Left hindlimb (tissue), 1 donor: ENCODE results near the gene SNX4.
"Not testable (repeated sequence)": the region's sequence is repeated elsewhere in the genome, so short reads cannot be mapped to it uniquely, and the experiment has no call there.

Experiments used
- DNase-seq: peaks from one replicate; pipeline ENCODE4 v3.0.0-alpha.2; 2018

Gene SNX4

GRCh38 chr3:125461896-125462295 is 58.1 kb downstream of the SNX4 start:
- no peak for DNase-seq

DNA sequence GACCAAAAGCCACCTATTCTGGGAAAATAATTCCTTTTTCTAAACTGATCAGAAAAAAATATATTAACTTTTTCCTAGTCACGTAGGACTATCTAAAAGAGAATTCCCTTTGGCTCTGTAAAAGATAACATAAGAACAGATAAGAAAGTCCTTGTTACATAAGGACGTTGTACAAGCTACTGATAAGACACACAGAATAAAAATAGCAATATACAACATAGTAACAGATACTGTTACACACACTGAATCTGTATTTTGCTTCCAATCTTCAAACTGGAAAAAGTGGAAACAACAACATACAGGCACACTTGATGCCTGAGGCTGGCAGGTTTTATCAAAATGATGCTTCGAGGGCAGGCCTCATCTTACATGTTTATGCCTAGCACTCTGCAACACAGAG is 59.8 kb downstream of the SNX4 start:
- DNase-seq: no peak

GRCh38 chr3:125443923-125444322 is 76.1 kb downstream of the SNX4 start:
- DNase-seq: no peak

DNA sequence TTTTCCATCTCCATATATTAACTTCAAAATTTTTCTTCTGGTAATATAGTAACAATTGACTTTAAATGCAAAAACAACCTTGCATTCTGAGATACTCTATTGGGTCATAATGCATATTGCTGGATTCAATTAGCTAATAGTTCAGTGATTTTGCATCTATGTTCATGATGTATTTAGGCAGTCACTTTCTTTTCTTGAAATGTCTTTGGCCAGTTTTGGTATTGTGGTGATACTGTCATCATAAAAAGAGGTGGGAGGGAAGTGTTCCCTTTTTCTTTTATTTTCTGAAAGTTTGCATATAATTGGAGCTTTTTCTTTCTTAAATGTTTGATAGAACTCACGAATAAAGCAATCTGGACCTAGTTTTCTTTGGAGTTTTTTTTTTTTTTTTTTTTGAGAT is 77.5 kb downstream of the SNX4 start:
- DNase-seq: no peak

DNA sequence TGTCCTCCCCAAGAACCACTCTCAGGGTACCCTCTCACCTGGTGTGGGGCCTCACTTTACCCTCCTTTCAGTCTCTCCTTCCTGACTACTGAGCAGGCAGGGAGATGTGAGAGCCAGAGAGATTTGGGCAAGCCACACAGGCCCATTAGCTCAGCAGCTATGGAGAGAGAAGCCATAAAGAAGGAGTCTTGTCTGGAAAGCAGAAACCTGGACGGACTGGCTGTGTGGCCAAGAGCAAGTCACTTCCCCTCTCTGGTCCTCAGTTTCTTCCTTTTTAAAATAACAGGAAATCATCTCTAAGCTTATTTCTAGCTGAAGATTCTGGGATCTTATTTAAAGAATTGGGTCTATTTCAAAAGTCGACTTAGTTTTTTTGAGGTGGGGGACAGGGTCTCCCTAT is 79.0 kb downstream of the SNX4 start:
- no peak for DNase-seq

GRCh38 chr3:125440559-125440955 is 79.4 kb downstream of the SNX4 start:
- DNase-seq: no peak

GRCh38 chr3:125437631-125438435 is 82.2 kb downstream of the SNX4 start:
- DNase-seq: peak; percentile 39

DNA sequence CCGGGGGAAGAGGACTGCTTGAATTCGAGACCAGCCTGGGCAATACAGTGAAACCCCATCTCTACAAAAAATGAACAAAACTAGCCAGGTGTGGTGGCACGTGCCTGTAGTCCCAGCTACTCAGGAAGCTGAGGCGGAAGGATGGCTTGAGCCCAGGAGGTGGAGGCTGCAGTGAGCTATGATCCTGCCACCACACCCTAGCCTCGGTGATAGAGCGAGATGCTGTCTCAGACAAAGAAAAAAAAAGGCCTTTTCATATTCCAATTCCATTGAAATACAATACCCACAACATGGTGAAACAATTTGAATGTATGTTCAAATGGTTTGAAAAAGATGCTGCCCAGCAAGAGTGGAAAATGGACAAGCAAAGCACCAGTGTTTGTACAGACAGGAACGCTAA is 83.1 kb downstream of the SNX4 start:
- DNase-seq: no peak

GRCh38 chr3:125435231-125435630 is 84.8 kb downstream of the SNX4 start:
- DNase-seq: no peak

GRCh38 chr3:125434582-125435011 is 85.4 kb downstream of the SNX4 start:
- no peak for DNase-seq

DNA sequence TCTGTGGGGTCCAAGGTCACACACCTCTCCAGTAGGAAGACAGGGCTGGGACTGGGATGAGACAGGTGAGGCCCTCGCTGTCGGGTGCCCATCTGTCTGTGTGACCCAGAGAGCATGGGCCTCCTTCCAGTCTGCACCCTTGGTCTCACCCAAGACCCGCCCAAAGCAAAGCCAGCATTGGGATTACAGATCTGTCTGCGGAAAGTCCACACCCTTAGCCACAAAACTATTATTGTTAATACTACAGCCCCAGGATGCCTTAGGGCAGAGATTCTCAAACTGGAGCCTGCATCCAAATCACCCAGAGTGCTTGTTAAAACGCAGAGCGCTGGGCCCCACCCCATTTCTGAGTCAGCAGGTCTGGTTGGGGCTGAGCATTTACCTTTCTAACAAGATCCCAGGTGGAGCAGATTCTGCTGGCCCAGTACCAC is 86.4 kb downstream of the SNX4 start:
- DNase-seq: no peak

GRCh38 chr3:125433091-125433534 is 86.9 kb downstream of the SNX4 start:
- DNase-seq: no peak

- DNase-seq: no peak
Observed at GRCh38 chr3:125431912-125432790, 87.9 kb downstream of the SNX4 start.

GRCh38 chr3:125431391-125431790 is 88.6 kb downstream of the SNX4 start:
- no peak for DNase-seq

DNA sequence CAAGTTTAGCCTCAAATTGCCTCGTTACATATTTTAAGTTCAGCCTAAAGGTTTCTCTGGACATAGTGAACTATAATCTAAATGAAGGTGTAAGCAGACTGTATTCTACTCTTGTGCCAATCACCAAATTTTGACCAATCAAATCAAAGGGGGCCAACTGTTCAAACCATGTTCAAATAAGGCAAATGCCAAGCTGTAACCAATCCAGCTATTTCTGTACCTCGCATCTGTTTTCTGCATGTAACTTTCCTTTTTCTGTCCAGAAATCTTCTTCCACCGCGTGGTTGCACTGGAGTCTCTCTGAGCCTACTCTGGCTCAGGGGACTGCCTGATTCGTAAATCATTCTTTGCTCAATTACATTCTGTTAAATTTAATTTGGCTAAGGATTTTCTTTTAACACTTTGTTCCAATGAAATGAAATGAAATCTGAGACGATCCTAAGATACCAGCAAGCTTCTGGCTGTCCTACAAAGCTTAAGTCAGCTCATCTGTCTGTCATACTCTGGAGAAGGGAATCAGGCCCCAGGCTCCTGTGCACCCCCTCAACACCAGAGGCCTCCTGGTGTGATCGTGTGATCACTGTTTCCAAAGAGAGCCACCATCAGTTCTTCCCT is 91.7 kb downstream of the SNX4 start:
- no peak for DNase-seq

DNA sequence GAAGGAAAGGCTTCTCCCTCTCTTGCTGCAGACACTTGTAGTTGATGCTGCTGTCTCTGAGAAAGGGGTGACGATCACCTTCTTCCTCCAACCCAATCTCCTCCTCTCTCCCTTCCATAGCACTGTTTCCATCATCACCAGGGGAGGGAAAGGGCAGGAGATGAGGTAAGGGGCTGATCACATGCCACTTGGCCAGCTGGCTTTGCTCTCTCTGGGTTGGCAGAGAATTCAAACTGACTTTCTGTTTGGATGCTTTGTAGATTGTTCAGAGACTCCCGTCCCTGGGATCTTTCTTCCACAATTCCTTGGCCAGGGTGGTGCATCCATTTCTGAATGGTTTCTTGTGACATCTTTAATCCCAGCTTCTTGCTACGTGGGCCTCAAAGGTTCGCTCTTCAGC is 101.7 kb downstream of the SNX4 start:
- DNase-seq: no peak

GRCh38 chr3:125416235-125416634 is 103.8 kb downstream of the SNX4 start:
- DNase-seq: no peak

DNA sequence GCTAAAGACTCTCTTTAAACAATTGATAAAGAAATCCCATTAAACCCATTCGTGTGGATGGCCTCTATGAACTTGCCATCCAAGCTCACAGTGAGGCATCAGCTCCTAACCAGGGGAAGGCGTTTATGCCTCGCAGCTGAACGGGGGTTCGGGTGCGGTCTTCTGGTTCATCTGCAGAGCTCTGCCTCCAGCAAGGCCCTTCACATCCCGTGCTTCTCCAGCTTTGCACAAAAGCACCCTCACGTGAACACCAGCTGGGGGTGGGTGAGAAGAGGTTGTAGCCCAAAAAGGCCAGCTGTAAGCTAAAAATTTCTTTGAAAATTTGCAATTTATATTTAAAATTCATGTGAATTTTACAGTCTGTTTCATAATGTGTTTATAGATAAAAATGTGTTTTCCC is 105.3 kb downstream of the SNX4 start:
- no peak for DNase-seq

DNA sequence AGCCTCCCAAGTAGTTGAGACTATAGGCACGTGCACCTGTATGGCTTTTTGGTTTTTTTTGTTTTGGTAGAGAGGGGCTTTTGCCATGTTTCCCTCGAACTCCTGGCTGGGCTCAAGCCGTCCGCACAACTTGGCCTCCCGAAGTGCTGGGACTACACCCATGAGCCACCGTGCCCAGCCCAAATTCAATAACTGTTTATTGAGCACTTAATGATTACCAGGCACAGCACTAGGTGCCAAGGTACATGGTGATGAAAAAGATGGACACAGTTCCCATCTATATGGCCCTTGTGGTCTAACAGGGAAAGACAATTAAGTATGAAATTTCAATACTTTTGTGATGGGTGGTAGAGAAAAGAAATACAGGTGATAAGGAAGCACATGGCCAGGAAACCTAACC is 109.1 kb downstream of the SNX4 start:
- DNase-seq: no peak

DNA sequence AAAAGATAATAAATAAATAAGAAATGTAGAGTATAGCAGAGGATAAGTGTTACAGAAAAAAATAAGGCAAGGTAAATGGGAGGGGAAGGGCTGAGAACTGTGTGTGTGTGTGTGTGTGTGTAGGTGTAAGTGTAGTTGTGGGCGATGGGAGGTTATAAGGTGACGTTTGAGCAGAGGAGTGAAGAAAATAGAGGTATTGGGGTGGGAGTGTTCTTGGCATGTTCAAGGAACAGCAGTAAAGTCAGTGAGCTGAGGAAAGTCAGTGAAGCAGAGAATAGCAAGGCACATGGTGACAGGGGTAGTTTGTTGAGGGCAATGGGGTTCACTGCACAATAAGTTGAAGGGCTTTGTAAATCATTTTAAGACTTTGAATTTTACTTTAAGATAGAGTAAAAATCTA is 113.9 kb downstream of the SNX4 start:
- DNase-seq: no peak

DNA sequence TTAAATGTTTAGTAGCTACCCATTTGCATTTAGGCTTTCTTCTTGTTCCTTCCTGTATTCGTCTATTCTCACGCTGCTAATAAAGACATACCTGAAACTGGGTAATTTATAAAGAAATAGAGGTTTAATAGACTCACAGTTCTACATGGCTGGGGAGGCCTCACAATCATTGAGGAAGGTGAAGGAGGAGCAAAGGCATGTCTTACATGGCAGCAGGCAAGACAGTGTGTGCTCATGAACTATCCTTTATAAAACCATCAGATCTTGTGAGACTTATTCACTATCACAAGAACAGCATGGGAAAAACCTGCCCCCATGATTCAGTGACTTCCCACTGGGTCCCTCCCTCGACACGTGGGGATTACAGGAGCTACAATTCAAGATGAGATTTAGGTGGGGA is 114.5 kb downstream of the SNX4 start:
- not testable (repeated sequence) for DNase-seq

DNA sequence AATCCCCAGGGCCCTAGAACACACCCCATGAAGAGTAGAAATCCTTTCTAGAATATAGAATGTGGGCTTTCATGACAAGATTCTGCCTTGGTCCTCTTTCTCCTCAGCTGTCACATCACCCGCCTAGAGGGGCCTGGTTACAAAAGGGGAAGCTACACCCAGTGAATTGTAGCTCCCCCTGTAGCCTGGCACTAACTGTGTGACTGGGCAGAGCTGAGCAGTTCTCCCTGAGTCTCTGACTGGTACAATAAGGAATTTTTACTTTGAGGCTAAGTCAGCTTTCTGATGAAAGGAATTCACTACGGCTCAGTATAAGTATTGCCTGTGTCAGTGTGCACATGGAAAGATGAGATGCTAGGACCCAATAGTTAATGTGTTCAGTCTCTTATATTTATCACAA is 116.2 kb downstream of the SNX4 start:
- no peak for DNase-seq

- no peak for DNase-seq
Observed at GRCh38 chr3:125402639-125403038, 117.4 kb downstream of the SNX4 start.

- DNase-seq: no peak
Observed at GRCh38 chr3:125401402-125401801, 118.6 kb downstream of the SNX4 start.
